ENCODE measurements around the gene USP7.

Gene USP7

GRCh38 chr16:8903004-8903403 is 60.7 kb downstream of the USP7 start:
- peaks cover 21% of the 10 kb centered on the region for H3F3A ChIP-seq (ENCODE audit: insufficient read depth, low read length)
- TF ChIP-seq EZH2 (optimal IDR thresholded peaks at IDR 0.05; ENCODE audit: low read depth, low read length) (no peak), EZH2phosphoT487 (IDR thresholded peaks at IDR 0.05; ENCODE audit: low read length) (no peak), CTCF (IDR thresholded peaks at IDR 0.05; ENCODE audit: low read length) (no peak)

GRCh38 chr16:8901320-8901861 is 62.3 kb downstream of the USP7 start:
- Histone ChIP-seq H3K36me3 (replicated peaks; ENCODE audit: insufficient read depth, low read length) (peaks cover 46% of the 10 kb centered on the region), H3K9me2 (replicated peaks; ENCODE audit: insufficient read depth, low read length) (no peaks in the 10 kb centered on the region), H4K20me1 (ENCODE audit: insufficient read depth, low read length) (peaks cover 7% of the 10 kb centered on the region; the same call in 1 of the 2 replicates), H3K9ac (ENCODE audit: low read length) (no peak overlapping the region), H3F3A (ENCODE audit: insufficient read depth, low read length) (peaks cover 21% of the 10 kb centered on the region), H3K4me1 (ENCODE audit: low read length) (peaks cover 19% of the 10 kb centered on the region), H3K4me3 (ENCODE audit: low read length) (no peak overlapping the region), H3K9me3 (replicated peaks; ENCODE audit: insufficient read depth, low read length) (no peaks in the 10 kb centered on the region), H3K27ac (ENCODE audit: low read length) (no peak overlapping the region), H2AFZ (ENCODE audit: low read length) (no peak overlapping the region), H3K79me2 (ENCODE audit: low read length) (peaks cover 65% of the 10 kb centered on the region), H3K4me2 (ENCODE audit: low read depth, low read length) (no peak overlapping the region), H3K27me3 (replicated peaks; ENCODE audit: insufficient read depth, low read length) (no peaks in the 10 kb centered on the region)
- DNase-seq = no peak
- TF ChIP-seq EZH2 (optimal IDR thresholded peaks at IDR 0.05; ENCODE audit: low read depth, low read length) = no peak
- no peak for TF ChIP-seq EZH2phosphoT487 (IDR thresholded peaks at IDR 0.05; ENCODE audit: low read length)
- TF ChIP-seq CTCF (IDR thresholded peaks at IDR 0.05; ENCODE audit: low read length) = no peak

More at GRCh38 chr16:8903004-8903403, 60.7 kb downstream of the USP7 start:
- H3K9me3 ChIP-seq (replicated peaks; ENCODE audit: insufficient read depth, low read length) = no peaks in the 10 kb centered on the region
- H3K27ac ChIP-seq (ENCODE audit: low read length) = no peak overlapping the region
- H2AFZ ChIP-seq (ENCODE audit: low read length) = no peak overlapping the region
- H3K4me3 ChIP-seq (ENCODE audit: low read length) = no peak overlapping the region
- H3K36me3 ChIP-seq (replicated peaks; ENCODE audit: insufficient read depth, low read length) = peaks cover 46% of the 10 kb centered on the region
- no peaks in the 10 kb centered on the region for H3K27me3 ChIP-seq (replicated peaks; ENCODE audit: insufficient read depth, low read length)
- H3K9ac ChIP-seq (ENCODE audit: low read length) = no peak overlapping the region
- no peak overlapping the region for H3K4me2 ChIP-seq (ENCODE audit: low read depth, low read length)
- no peak for DNase-seq
- H4K20me1 ChIP-seq (ENCODE audit: insufficient read depth, low read length) = peaks cover 8% of the 10 kb centered on the region; the same call in 1 of the 2 replicates
- H3K79me2 ChIP-seq (ENCODE audit: low read length) = peaks cover 75% of the 10 kb centered on the region
- H3K4me1 ChIP-seq (ENCODE audit: low read length) = peaks cover 19% of the 10 kb centered on the region
- no peaks in the 10 kb centered on the region for H3K9me2 ChIP-seq (replicated peaks; ENCODE audit: insufficient read depth, low read length)

- Histone ChIP-seq H3K27me3 (replicated peaks; ENCODE audit: insufficient read depth, low read length) (no peaks in the 10 kb centered on the region), H4K20me1 (ENCODE audit: insufficient read depth, low read length) (peaks cover 7% of the 10 kb centered on the region; the same call in 1 of the 2 replicates), H3K4me1 (ENCODE audit: low read length) (peaks cover 19% of the 10 kb centered on the region), H3K9ac (ENCODE audit: low read length) (no peak overlapping the region), H3K9me3 (replicated peaks; ENCODE audit: insufficient read depth, low read length) (no peaks in the 10 kb centered on the region), H3K4me3 (ENCODE audit: low read length) (no peak overlapping the region), H3K9me2 (replicated peaks; ENCODE audit: insufficient read depth, low read length) (no peaks in the 10 kb centered on the region), H3K79me2 (ENCODE audit: low read length) (peaks cover 54% of the 10 kb centered on the region), H3F3A (ENCODE audit: insufficient read depth, low read length) (peaks cover 21% of the 10 kb centered on the region), H3K4me2 (ENCODE audit: low read depth, low read length) (peak overlapping the region; percentile 22; the same call in 1 of the 2 replicates), H3K36me3 (replicated peaks; ENCODE audit: insufficient read depth, low read length) (peaks cover 42% of the 10 kb centered on the region), H3K27ac (ENCODE audit: low read length) (peak overlapping the region; percentile 43; the same call in 1 of the 2 replicates), H2AFZ (ENCODE audit: low read length) (no peak overlapping the region)
- DNase-seq = no peak
- no peak for TF ChIP-seq EZH2phosphoT487 (IDR thresholded peaks at IDR 0.05; ENCODE audit: low read length)
- TF ChIP-seq EZH2 (optimal IDR thresholded peaks at IDR 0.05; ENCODE audit: low read depth, low read length) = no peak
- TF ChIP-seq CTCF (IDR thresholded peaks at IDR 0.05; ENCODE audit: low read length) = no peak
Measured at GRCh38 chr16:8900343-8900742, 63.4 kb downstream of the USP7 start.
